Upper lobe of left lung (tissue), 4 donors: ENCODE measurements around the gene GLRA2.

Experiments used
- EP300 ChIP-seq, 4 donors: sonication (generic); formaldehyde crosslinking; IDR thresholded peaks; one replicate each; pipeline ENCODE4 v1.5.1; 2017; ENCODE audit warnings: antibody characterized with exemption in 4 of 4, control low read depth in 2 of 4
- POLR2A ChIP-seq, 4 donors: fragments of 450-650 bp; IDR thresholded peaks; one replicate each; pipeline ENCODE4 v1.5.1; 2016 to 2017; ENCODE audit warnings: antibody characterized with exemption in 4 of 4, mild to moderate bottlenecking in 2 of 4
- POLR2AphosphoS5 ChIP-seq, 2 donors: sonication (generic); formaldehyde crosslinking; IDR thresholded peaks; one replicate each; pipeline ENCODE4 v1.5.1; 2017; ENCODE audit warnings: antibody characterized with exemption in 2 of 2
- TF ChIP-seq, protein P1 (sequence below), 6 experiments: fragments of 450-650 bp in 4 of 6; fragments of 200-600 bp in 2 of 6; sonication (generic) in 2 of 6; IDR thresholded peaks; one replicate each; pipeline ENCODE4 v1.5.1; 2016 to 2019; ENCODE audit warnings: antibody characterized with exemption in 6 of 6

DNA sequence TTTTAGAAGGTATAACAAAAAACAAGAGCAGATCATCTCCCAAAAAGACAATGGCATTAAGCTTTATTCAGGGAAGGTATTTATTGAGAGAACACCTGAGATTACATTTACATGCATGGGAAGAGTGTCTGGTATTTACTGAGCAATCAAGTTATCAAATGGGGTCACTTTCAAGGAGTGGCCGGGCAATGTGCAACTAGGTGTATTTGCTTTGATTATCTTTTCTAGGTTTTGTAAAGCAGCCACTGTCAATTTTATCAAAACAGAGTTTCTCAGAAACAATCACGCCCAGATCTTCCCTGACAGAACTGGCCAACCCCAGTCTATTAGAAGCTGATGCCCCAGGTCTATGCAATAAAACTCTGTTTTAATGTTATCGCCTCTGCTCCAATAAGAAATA is 169.5 kb downstream of the GLRA2 start:
- TF ChIP-seq POLR2A (IDR thresholded peaks at IDR 0.05) (no peak), POLR2AphosphoS5 (IDR thresholded peaks at IDR 0.05) (no peak), EP300 (IDR thresholded peaks at IDR 0.05) (no peak)
- TF ChIP-seq, protein P1, sequence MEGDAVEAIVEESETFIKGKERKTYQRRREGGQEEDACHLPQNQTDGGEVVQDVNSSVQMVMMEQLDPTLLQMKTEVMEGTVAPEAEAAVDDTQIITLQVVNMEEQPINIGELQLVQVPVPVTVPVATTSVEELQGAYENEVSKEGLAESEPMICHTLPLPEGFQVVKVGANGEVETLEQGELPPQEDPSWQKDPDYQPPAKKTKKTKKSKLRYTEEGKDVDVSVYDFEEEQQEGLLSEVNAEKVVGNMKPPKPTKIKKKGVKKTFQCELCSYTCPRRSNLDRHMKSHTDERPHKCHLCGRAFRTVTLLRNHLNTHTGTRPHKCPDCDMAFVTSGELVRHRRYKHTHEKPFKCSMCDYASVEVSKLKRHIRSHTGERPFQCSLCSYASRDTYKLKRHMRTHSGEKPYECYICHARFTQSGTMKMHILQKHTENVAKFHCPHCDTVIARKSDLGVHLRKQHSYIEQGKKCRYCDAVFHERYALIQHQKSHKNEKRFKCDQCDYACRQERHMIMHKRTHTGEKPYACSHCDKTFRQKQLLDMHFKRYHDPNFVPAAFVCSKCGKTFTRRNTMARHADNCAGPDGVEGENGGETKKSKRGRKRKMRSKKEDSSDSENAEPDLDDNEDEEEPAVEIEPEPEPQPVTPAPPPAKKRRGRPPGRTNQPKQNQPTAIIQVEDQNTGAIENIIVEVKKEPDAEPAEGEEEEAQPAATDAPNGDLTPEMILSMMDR (IDR thresholded peaks at IDR 0.05), result no peak
